GM12873 (cell line): Measurements from ENCODE around the gene U2SURP.

Source experiments
- TF ChIP-seq, protein P1 (sequence below): IDR thresholded peaks from 2 replicates; pipeline ENCODE4 v1.5.1; 2012; ENCODE audit warnings: low read depth, mild to moderate bottlenecking, moderate library complexity, low read length, control low read depth; ENCODE audit not compliant: insufficient read depth; ENCODE audit errors: missing control alignments

The U2SURP gene

DNA sequence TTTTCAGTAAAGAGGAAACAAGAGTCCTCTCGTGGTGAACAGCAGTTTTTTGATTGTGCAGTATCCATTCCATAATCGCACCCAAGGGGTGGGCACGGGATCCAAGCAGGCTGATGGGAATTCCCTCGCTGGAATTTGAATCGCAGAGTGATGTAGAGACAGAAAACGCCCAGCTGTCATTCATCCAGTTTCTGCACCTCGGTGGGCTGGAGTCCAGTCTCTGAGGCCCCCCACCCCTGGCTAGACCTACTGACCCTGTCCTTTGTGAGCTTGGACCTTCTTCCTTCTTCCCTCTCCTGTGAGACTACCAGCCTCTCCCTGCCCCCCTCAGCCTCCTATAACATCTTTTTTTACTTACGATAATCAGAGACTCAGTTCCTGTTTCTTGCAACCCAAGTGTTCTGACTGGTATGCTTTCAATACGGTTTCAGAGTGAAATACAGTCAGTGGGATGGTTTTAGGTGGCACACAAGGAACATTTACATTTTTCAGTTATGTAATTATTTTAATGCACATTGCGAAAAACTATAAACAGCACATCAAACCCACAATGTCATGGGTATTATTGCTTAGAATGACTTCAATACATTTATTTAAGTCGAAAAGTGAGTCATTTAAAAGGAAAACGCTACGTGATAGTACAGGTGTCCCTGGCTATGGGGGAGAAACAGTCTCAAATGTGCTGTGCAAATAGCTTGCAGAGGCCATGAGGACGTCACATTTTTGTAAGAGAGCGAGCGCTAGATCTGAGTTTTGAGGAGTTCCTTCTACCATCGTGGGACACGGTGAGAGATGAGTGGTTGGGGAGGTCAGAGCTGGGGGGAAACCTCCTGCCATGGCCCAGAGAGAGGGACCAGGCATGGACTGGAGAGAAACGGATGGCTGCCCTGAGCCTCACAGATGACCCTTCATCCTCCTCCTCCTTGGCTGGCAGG, 80.7 kb downstream of the U2SURP start:
- TF ChIP-seq, protein P1, sequence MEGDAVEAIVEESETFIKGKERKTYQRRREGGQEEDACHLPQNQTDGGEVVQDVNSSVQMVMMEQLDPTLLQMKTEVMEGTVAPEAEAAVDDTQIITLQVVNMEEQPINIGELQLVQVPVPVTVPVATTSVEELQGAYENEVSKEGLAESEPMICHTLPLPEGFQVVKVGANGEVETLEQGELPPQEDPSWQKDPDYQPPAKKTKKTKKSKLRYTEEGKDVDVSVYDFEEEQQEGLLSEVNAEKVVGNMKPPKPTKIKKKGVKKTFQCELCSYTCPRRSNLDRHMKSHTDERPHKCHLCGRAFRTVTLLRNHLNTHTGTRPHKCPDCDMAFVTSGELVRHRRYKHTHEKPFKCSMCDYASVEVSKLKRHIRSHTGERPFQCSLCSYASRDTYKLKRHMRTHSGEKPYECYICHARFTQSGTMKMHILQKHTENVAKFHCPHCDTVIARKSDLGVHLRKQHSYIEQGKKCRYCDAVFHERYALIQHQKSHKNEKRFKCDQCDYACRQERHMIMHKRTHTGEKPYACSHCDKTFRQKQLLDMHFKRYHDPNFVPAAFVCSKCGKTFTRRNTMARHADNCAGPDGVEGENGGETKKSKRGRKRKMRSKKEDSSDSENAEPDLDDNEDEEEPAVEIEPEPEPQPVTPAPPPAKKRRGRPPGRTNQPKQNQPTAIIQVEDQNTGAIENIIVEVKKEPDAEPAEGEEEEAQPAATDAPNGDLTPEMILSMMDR: no peak

DNA sequence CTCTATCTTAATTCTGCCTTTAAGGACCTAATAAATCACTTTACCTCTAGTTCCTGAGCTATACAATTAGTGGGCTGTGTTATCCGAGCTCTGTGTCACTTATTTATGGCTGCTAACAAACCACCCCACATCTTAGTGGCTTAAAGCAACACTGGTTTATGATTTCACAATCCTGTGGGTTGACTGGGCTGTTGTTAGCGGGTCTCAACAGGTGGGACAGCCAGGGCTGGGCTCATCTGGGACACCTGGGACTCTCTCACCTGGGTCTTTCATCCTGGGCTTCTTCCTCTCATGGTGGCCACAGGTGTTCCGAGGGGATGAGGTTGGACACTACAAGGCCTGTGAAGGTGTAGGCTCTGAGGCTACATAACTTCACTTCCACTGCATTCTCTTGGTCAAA, 82.4 kb downstream of the U2SURP start:
- TF ChIP-seq, protein P1: no peak

DNA sequence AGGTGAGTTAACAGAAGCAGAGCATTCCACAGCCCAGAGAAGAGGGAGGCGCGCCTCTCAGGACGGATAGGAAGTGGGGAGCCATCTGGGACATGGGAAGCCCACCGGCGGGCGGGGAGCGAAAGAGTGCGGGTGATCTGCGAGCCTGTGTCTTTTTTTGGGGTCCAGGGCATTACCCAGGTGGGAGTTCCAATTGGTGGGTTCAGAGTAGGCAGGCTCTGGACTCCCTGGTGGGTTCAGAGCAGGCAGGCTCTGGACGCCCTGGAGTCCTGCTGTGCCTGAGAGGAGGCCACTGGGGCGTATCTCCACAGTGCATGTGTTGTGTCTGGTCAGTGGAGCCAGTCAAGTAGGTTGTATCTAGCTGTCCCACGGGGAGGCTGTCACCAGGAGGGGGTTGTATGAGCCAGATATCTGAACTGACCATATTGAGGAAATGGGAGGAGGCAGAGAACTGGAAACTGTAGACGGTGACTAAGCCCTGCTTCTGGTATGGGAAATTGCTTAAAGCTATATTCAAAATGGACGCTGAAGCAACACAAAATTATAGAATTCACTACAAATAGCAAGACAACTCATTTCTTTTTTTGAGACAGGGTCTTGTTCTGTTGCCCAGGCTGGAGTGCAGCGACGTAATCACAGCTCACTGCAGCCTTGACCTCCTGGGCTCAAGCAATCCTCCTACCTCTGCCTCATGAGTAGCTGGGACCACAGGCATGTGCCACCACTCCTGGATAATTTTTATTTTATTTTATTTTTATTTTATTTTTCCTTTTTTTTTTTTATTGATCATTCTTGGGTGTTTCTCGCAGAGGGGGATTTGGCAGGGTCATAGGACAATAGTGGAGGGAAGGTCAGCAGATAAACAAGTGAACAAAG, 83.7 kb downstream of the U2SURP start:
- TF ChIP-seq, protein P1: no peak

DNA sequence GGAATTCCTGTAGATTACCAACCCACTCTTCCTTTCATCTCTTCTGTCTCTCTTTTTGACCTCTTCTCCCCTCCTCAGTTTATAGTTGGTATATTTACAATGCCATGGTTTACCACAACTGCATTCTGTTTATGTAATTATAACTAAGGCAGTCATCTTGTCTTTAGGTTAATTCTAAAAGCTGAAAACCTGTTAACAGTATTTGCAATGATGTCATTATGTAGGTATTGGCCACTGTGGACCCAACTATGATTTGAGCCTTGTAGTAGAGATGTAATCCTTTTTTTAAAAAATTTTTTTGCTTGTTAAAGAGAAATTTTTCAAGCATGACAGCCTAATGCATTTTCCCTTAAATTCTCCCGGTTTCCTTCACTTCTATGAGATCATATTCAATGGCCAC, 87.5 kb downstream of the U2SURP start:
- TF ChIP-seq, protein P1: no peak

DNA sequence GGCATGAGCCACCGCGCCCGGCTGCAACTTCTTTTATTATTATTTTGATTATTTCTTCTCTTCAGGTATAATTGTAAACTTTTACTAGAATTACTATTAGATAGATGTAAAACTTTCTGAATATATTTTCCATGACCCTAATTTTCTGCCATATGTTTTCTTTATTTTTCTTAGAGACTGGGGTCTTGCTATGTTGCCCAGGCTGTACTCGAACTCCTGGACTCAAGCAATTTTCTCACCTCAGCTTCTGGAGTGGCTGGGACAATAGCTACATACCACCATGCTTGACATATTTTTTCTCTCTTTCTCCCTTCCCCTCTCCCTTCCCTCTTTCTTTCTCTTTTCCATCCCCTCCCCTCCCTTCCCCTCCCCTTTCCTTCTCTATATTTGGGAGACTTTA, 88.6 kb downstream of the U2SURP start:
- TF ChIP-seq, protein P1: no peak

DNA sequence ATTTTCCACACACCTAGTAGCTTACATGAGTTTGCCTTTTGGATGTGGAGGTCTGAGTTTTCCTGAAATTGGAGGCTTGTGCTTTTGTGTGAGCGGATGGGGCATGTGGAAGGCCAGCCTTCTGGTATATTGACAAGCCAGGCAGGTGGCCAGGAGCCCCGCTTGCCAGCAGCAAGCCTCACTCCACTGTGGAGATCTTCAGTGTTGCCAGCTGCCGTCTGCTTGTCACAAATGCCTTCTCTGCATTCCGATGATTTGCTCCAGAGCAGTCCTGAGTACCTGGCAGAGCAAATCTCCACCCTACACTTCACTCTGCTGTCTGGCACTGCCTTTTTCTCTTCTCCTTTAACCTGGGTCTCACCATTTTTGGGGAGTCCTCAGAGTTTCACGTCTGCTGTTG, 89.1 kb downstream of the U2SURP start:
- TF ChIP-seq, protein P1: no peak
